GM12878 (cell line): ENCODE results near the gene SKAP1. TPM values are rescaled to one million over a fixed set of nuclear protein-coding genes. Genes with fewer than 3 reads are reported as not detected.

ENCODE experiments used
- ATAC-seq: fragments of 200-7000 bp; cut with Tn5 transposase; 3 replicates; pipeline ENCODE4 v1.9.1; 2020; ENCODE audit warnings: mild to moderate bottlenecking, moderate library complexity
- BruUV-seq: library from RNA; stranded (reverse); fragments of 400-500 nt; replicated peaks from 2 replicates; lab custom pipeline; 2021; lab: Mats Ljungman, UMichigan
- CTCF ChIA-PET: fragments of 300-600 bp; sonication (Branson Sonifier 250); formaldehyde crosslinking; extraction: SDS; loops from one replicate; lab custom pipeline; 2021; ENCODE audit warnings: inconsistent platforms; lab: Yijun Ruan, JAX
- POLR2A ChIA-PET: fragments of 350-600 bp; formaldehyde crosslinking; extraction: SDS; loops from one replicate; lab custom pipeline; 2021; ENCODE audit warnings: inconsistent platforms; lab: Charles Lee
- RAD21 ChIA-PET: fragments of 300-600 bp; sonication (Branson Sonifier 250); formaldehyde crosslinking; loops from one replicate; lab custom pipeline; 2023; ENCODE audit warnings: antibody characterized with exemption; ENCODE audit not compliant: unreplicated experiment; lab: Charles Lee
- SMC1A ChIA-PET: fragments of 300-600 bp; sonication (Branson Sonifier 250); formaldehyde crosslinking; loops from one replicate; lab custom pipeline; 2023; ENCODE audit not compliant: unreplicated experiment, uncharacterized antibody; lab: Charles Lee
- DNase-seq: peaks from one replicate; pipeline ENCODE4 v3.0.0-alpha.2; 2011; ENCODE audit warnings: low read depth, low spot score
- FAIRE-seq: peaks from 3 replicates; lab custom pipeline; 2011; peaks lifted over from hg19 to GRCh38; lab: Jason Lieb, UNC
- H2AFZ ChIP-seq: 2 replicates; pipeline ENCODE4 v1.6.0; 2011; ENCODE audit warnings: low read depth, low read length, control low read depth; ENCODE audit not compliant: control insufficient read depth
- H3K27ac ChIP-seq: 2 replicates; pipeline ENCODE4 v1.5.1; 2011; ENCODE audit warnings: control low read depth; ENCODE audit not compliant: control insufficient read depth, insufficient read depth
- H3K27me3 ChIP-seq, 2 experiments: replicated peaks in 1 of 2; 2 replicates each; pipeline versions ENCODE4 v1.6.0 to v1.6.1; 2011; ENCODE audit warnings: low read length in 1 of 2; ENCODE audit not compliant: control insufficient read depth in 2 of 2, insufficient read depth in 2 of 2
- H3K36me3 ChIP-seq, 2 experiments: 2 replicates each; pipeline ENCODE4 v1.5.1; 2011; ENCODE audit warnings: low read length in 1 of 2; ENCODE audit not compliant: control insufficient read depth in 2 of 2, insufficient read depth in 2 of 2
- H3K4me1 ChIP-seq: 2 replicates; pipeline ENCODE4 v1.6.1; 2011; ENCODE audit warnings: mild to moderate bottlenecking, low read length, moderate library complexity, mixed read lengths; ENCODE audit not compliant: control insufficient read depth, insufficient read depth
- H3K4me2 ChIP-seq: 2 replicates; pipeline ENCODE4 v1.6.0; 2011; ENCODE audit warnings: control low read depth; ENCODE audit not compliant: control insufficient read depth, insufficient read depth
- H3K4me3 ChIP-seq: fragments of 200-600 bp; sonication (generic); 2 replicates; pipeline ENCODE4 v1.5.1; 2016
- H3K79me2 ChIP-seq: 2 replicates; pipeline ENCODE4 v1.6.0; 2011; ENCODE audit warnings: low read length; ENCODE audit not compliant: control insufficient read depth, insufficient read depth
- H3K9ac ChIP-seq: 2 replicates; pipeline ENCODE4 v1.8.0; 2011; ENCODE audit warnings: low read length, control low read depth, mixed read lengths; ENCODE audit not compliant: control insufficient read depth, insufficient read depth
- H3K9me3 ChIP-seq: replicated peaks from 3 replicates; pipeline ENCODE4 v1.5.1; 2011; ENCODE audit warnings: mild to moderate bottlenecking, low read length; ENCODE audit not compliant: control insufficient read depth, insufficient read depth
- H4K20me1 ChIP-seq: 2 replicates; pipeline ENCODE4 v1.6.0; 2011; ENCODE audit not compliant: control insufficient read depth, insufficient read depth
- BACH1 ChIP-seq: fragments of 450-650 bp; IDR thresholded peaks from 2 replicates; pipeline ENCODE4 v1.6.1; 2017; ENCODE audit warnings: mild to moderate bottlenecking, borderline replicate concordance
- BCL11A ChIP-seq: IDR thresholded peaks from 2 replicates; pipeline ENCODE4 v1.6.1; 2011; ENCODE audit warnings: low read depth, low read length
- CBFB ChIP-seq: IDR thresholded peaks from 2 replicates; pipeline ENCODE4 v1.6.1; 2016; ENCODE audit warnings: antibody characterized with exemption, low read depth
- CHD2 ChIP-seq: IDR thresholded peaks from 2 replicates; pipeline ENCODE4 v1.6.1; 2011; ENCODE audit warnings: low read depth, low read length, improper control_type of control experiment, borderline replicate concordance
- EGR1 ChIP-seq, 2 experiments: IDR thresholded peaks; 1 replicate in 1 of 2; 2 replicates in 1 of 2; pipeline ENCODE4 v1.6.1; 2011 to 2012; ENCODE audit warnings: low read depth in 2 of 2, low read length in 2 of 2, borderline replicate concordance in 1 of 2, mild to moderate bottlenecking in 1 of 2, moderate library complexity in 1 of 2
- MTA2 ChIP-seq: fragments of 450-650 bp; IDR thresholded peaks from 2 replicates; pipeline ENCODE4 v1.6.1; 2016; ENCODE audit warnings: low read depth, mild to moderate bottlenecking, moderate library complexity
- MYB ChIP-seq: fragments of 150-350 bp; IDR thresholded peaks from 2 replicates; pipeline ENCODE4 v1.6.1; 2014; ENCODE audit warnings: mild to moderate bottlenecking, low read depth, low read length, borderline replicate concordance
- SMAD1 ChIP-seq: fragments of 450-650 bp; IDR thresholded peaks from 2 replicates; pipeline ENCODE4 v1.6.1; 2018; ENCODE audit warnings: mild to moderate bottlenecking, low read depth; ENCODE audit not compliant: partially characterized antibody
- SREBF2 ChIP-seq: IDR thresholded peaks from 2 replicates; pipeline ENCODE4 v1.6.1; 2012; ENCODE audit warnings: mild to moderate bottlenecking, low read length
- SUPT20H ChIP-seq: IDR thresholded peaks from 2 replicates; pipeline ENCODE4 v1.6.1; 2011; ENCODE audit warnings: low read depth, mild to moderate bottlenecking, low read length, moderate library complexity, borderline replicate concordance; ENCODE audit not compliant: control insufficient read depth
- WRNIP1 ChIP-seq: IDR thresholded peaks from 2 replicates; pipeline ENCODE4 v1.6.1; 2011; ENCODE audit warnings: low read depth, low read length, improper control_type of control experiment, borderline replicate concordance
- WGBS: methylation state at CpG from one replicate; pipeline ENCODE4 v1.1.6; 2016; ENCODE audit warnings: low lambda C conversion rate; ENCODE audit not compliant: insufficient replicate concordance, insufficient coverage; ENCODE audit errors: missing lambda C conversion rate; 5-methylcytosine and 5-hydroxymethylcytosine counted together
- in situ Hi-C: fragments of 300-500 bp; cut with MboI; formaldehyde crosslinking; loops from 9 replicates; pipeline ENCODE4 v1.14.3; 2018; ENCODE audit warnings: mixed read lengths
- intact Hi-C: fragments of 100-400 bp; cut with micrococcal nuclease; formaldehyde crosslinking; loops from one replicate; pipeline ENCODE4 v1.14.2; 2022; ENCODE audit not compliant: unreplicated experiment
- polyA plus RNA-seq, 11 experiments: library from polyadenylated mRNA; depleted of rRNA in 4 of 11; unstranded in 6 of 11; stranded (reverse) in 5 of 11; fragments of >200 nt; fragmentation: Nextera tagmentation in 4 of 11; fragmentation: Illumina TruSeq in 1 of 11; extraction: Ambion mirVana in 4 of 11; extraction: Trizol in 1 of 11; gene quantifications; 1 replicate in 1 of 11; 2 replicates in 10 of 11; pipeline versions ENCODE4 v1.2.1 to v1.2.3, GENCODE V29; 2011 to 2016; ENCODE audit warnings: inconsistent platforms in 2 of 11, missing spikeins in 2 of 11, low read depth in 1 of 11
- total RNA-seq, 4 experiments: library from RNA; depleted of rRNA in 3 of 4; stranded (reverse); fragments of >200 nt in 3 of 4; fragmentation: Illumina TruSeq in 1 of 4; extraction: Trizol in 1 of 4; gene quantifications; 2 replicates each; pipeline versions ENCODE4 v1.2.1 to v1.2.3, GENCODE V29; 2013 to 2021
- TF ChIP-seq, protein P1 (sequence below): fragments of 450-650 bp; IDR thresholded peaks from 2 replicates; pipeline ENCODE4 v1.6.1; 2017; ENCODE audit warnings: mild to moderate bottlenecking, moderate library complexity
- TF ChIP-seq, protein P2 (sequence below): IDR thresholded peaks from 2 replicates; pipeline ENCODE4 v1.6.1; 2011; ENCODE audit warnings: low read depth, mild to moderate bottlenecking, low read length, moderate library complexity, borderline replicate concordance; ENCODE audit errors: extremely low read depth
- TF ChIP-seq, protein P3 (sequence below): fragments of 450-650 bp; IDR thresholded peaks from 2 replicates; pipeline ENCODE4 v1.6.1; 2014; ENCODE audit warnings: mild to moderate bottlenecking
- TF ChIP-seq, protein P4 (sequence below): fragments of 150-350 bp; IDR thresholded peaks from 2 replicates; pipeline ENCODE4 v1.6.1; 2016; ENCODE audit warnings: low read depth, low read length

SKAP1 gene
- total and polyA plus RNA-seq, 10 of the 15 experiments (the other 5 are each of a cell fraction or from before 2014, with no cell fraction given): 17.1 to 97.6 (median 35.9) TPM

DNA sequence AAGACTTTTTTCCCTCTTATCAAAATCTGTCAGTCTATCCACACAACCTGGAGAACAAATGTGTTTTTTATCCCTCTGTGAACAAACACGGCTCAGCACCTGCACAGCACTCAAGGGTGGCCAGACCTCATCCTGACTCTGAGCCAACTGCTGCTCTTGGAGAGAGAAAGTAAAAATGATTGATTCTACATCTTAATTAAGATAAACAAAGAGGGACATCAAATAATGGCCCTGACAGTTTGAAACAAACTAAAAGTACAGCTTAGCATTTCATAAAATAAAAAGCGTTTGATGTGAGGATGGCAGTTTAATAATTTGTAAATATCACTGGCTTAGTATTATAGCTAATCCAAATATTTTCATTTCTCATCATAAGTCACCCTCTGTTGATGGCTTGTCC lies 216.2 kb downstream of the SKAP1 start:
- H3K36me3 ChIP-seq: peaks cover 0 to 7% of the 10 kb centered on the region in 2 experiments; a peak in 1 of 4 replicates
- ChIA-PET RAD21 (interaction anchor here (1.7 kb wide), 1 partner anchor 379 kb away, joined by 5 read pairs; the partner anchor contains the start of gene HOXB5), POLR2A (interaction anchor here (0.7 to 1.3 kb wide), 2 partner anchors 12 to 228 kb away, joined by 3 to 4 read pairs; no protein-coding TSS in a partner anchor), CTCF (interaction anchor here (0.6 to 1.4 kb wide), 6 partner anchors 49 to 408 kb away, joined by 3 to 9 read pairs (median 3); no protein-coding TSS in a partner anchor), SMC1A (interaction anchor here (0.6 to 3.2 kb wide), 6 partner anchors 11 to 379 kb away, joined by 3 to 16 read pairs (median 3); partner anchors contain the start of gene HOXB5)
- no peaks in the 10 kb centered on the region for H3K4me1 ChIP-seq
- BruUV-seq: no TSS peak
- no peak overlapping the region for H3K27ac ChIP-seq
- no peak overlapping the region for H3K9ac ChIP-seq
- intact Hi-C loops: no loop called here
- no peaks in the 10 kb centered on the region for H4K20me1 ChIP-seq
- H3K4me2 ChIP-seq: no peak overlapping the region
- in situ Hi-C loops: no loop called here
- no peaks in the 10 kb centered on the region for H3K9me3 ChIP-seq
- no peak for DNase-seq
- ATAC-seq: no peak
- no peaks in the 10 kb centered on the region for H3K79me2 ChIP-seq
- no peaks in the 10 kb centered on the region for H3K27me3 ChIP-seq
- H2AFZ ChIP-seq: no peak overlapping the region
- no peak overlapping the region for H3K4me3 ChIP-seq
- FAIRE-seq: no peak
- 75% methylated on average over 2 of the region's 2 CpGs for WGBS
- TF ChIP-seq, protein P1, sequence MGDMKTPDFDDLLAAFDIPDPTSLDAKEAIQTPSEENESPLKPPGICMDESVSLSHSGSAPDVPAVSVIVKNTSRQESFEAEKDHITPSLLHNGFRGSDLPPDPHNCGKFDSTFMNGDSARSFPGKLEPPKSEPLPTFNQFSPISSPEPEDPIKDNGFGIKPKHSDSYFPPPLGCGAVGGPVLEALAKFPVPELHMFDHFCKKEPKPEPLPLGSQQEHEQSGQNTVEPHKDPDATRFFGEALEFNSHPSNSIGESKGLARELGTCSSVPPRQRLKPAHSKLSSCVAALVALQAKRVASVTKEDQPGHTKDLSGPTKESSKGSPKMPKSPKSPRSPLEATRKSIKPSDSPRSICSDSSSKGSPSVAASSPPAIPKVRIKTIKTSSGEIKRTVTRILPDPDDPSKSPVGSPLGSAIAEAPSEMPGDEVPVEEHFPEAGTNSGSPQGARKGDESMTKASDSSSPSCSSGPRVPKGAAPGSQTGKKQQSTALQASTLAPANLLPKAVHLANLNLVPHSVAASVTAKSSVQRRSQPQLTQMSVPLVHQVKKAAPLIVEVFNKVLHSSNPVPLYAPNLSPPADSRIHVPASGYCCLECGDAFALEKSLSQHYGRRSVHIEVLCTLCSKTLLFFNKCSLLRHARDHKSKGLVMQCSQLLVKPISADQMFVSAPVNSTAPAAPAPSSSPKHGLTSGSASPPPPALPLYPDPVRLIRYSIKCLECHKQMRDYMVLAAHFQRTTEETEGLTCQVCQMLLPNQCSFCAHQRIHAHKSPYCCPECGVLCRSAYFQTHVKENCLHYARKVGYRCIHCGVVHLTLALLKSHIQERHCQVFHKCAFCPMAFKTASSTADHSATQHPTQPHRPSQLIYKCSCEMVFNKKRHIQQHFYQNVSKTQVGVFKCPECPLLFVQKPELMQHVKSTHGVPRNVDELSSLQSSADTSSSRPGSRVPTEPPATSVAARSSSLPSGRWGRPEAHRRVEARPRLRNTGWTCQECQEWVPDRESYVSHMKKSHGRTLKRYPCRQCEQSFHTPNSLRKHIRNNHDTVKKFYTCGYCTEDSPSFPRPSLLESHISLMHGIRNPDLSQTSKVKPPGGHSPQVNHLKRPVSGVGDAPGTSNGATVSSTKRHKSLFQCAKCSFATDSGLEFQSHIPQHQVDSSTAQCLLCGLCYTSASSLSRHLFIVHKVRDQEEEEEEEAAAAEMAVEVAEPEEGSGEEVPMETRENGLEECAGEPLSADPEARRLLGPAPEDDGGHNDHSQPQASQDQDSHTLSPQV: no peak
- TF ChIP-seq CBFB: no peak
- TF ChIP-seq MTA2: no peak
- no peak for TF ChIP-seq SUPT20H
- TF ChIP-seq MYB: no peak
- no peak for TF ChIP-seq CHD2
- no peak for TF ChIP-seq SMAD1
- TF ChIP-seq, protein P2, sequence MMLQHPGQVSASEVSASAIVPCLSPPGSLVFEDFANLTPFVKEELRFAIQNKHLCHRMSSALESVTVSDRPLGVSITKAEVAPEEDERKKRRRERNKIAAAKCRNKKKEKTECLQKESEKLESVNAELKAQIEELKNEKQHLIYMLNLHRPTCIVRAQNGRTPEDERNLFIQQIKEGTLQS: no peak
- TF ChIP-seq WRNIP1: no peak
- TF ChIP-seq, protein P3, sequence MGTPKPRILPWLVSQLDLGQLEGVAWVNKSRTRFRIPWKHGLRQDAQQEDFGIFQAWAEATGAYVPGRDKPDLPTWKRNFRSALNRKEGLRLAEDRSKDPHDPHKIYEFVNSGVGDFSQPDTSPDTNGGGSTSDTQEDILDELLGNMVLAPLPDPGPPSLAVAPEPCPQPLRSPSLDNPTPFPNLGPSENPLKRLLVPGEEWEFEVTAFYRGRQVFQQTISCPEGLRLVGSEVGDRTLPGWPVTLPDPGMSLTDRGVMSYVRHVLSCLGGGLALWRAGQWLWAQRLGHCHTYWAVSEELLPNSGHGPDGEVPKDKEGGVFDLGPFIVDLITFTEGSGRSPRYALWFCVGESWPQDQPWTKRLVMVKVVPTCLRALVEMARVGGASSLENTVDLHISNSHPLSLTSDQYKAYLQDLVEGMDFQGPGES: no peak
- TF ChIP-seq, protein P4, sequence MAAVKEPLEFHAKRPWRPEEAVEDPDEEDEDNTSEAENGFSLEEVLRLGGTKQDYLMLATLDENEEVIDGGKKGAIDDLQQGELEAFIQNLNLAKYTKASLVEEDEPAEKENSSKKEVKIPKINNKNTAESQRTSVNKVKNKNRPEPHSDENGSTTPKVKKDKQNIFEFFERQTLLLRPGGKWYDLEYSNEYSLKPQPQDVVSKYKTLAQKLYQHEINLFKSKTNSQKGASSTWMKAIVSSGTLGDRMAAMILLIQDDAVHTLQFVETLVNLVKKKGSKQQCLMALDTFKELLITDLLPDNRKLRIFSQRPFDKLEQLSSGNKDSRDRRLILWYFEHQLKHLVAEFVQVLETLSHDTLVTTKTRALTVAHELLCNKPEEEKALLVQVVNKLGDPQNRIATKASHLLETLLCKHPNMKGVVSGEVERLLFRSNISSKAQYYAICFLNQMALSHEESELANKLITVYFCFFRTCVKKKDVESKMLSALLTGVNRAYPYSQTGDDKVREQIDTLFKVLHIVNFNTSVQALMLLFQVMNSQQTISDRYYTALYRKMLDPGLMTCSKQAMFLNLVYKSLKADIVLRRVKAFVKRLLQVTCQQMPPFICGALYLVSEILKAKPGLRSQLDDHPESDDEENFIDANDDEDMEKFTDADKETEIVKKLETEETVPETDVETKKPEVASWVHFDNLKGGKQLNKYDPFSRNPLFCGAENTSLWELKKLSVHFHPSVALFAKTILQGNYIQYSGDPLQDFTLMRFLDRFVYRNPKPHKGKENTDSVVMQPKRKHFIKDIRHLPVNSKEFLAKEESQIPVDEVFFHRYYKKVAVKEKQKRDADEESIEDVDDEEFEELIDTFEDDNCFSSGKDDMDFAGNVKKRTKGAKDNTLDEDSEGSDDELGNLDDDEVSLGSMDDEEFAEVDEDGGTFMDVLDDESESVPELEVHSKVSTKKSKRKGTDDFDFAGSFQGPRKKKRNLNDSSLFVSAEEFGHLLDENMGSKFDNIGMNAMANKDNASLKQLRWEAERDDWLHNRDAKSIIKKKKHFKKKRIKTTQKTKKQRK: no peak
- no peak for TF ChIP-seq EGR1 (IDR thresholded peaks at IDR 0.05; ENCODE audit: borderline replicate concordance in 1 of 2, low read depth in 2 of 2, low read length in 2 of 2)
- TF ChIP-seq SREBF2: no peak
- no peak for TF ChIP-seq BCL11A
- no peak for TF ChIP-seq BACH1
